Measurements from ENCODE around the gene PIGU. TPM values are rescaled to one million over a fixed set of nuclear protein-coding genes. Genes with fewer than 3 reads are reported as not detected.

PIGU gene
- total and polyA plus RNA-seq, 9 of the 15 experiments (the other 6 are each of a cell fraction or from before 2014, with no cell fraction given): 6.5 to 100 (median 28.1) TPM

GRCh38 chr20:34515484-34516246 lies 161.2 kb downstream of the PIGU start (continued):
- TF ChIP-seq RBM39 (optimal IDR thresholded peaks at IDR 0.05; ENCODE audit: low read depth, low read length): no peak
- TF ChIP-seq SREBF1 (IDR thresholded peaks at IDR 0.05; ENCODE audit: borderline replicate concordance, low read depth, low read length): no peak
- TF ChIP-seq KLF1 (tag; IDR thresholded peaks at IDR 0.05): no peak
- TF ChIP-seq ADNP (tag; IDR thresholded peaks at IDR 0.05): peak; percentile 87
- TF ChIP-seq RNF219 (CRISPR knock-in tag; IDR thresholded peaks at IDR 0.05): no peak
- TF ChIP-seq UBTF (IDR thresholded peaks at IDR 0.05; ENCODE audit: borderline replicate concordance in 1 of 2, low read depth in 2 of 2, low read length in 2 of 2): no peak
- TF ChIP-seq CBFA2T3 (IDR thresholded peaks at IDR 0.05): no peak
- TF ChIP-seq SREBF2 (CRISPR knock-in tag; IDR thresholded peaks at IDR 0.05): no peak
- no peak for TF ChIP-seq GABPB1 (CRISPR knock-in tag; IDR thresholded peaks at IDR 0.05)
- peak; percentile 50 for TF ChIP-seq GTF3C2 (IDR thresholded peaks at IDR 0.05; ENCODE audit: borderline replicate concordance, extremely low read depth, insufficient read length)
- no peak for TF ChIP-seq GMEB1 (CRISPR knock-in tag; IDR thresholded peaks at IDR 0.05)
- TF ChIP-seq TEAD4 (IDR thresholded peaks at IDR 0.05; ENCODE audit: low read length): no peak
- TF ChIP-seq TEAD4 (CRISPR knock-in tag; IDR thresholded peaks at IDR 0.05; ENCODE audit: borderline replicate concordance): no peak
- TF ChIP-seq TAF7 (tag; IDR thresholded peaks at IDR 0.05): no peak
- no peak for TF ChIP-seq RUNX1 (IDR thresholded peaks at IDR 0.05; ENCODE audit: low read depth)
- no peak for TF ChIP-seq CREB1 (IDR thresholded peaks at IDR 0.05)
- TF ChIP-seq CREB1 (CRISPR knock-in tag; IDR thresholded peaks at IDR 0.05): no peak
- TF ChIP-seq GTF2E2 (tag; IDR thresholded peaks at IDR 0.05): peak; percentile 6; the same call in 1 of the 2 replicates
- TF ChIP-seq ZBTB8A (IDR thresholded peaks at IDR 0.05; ENCODE audit: partially characterized antibody): no peak

Data from K562 (cell line).